Hepatocyte (in vitro differentiated cells): ENCODE measurements around the gene ADAMTS2. TPM values are rescaled to one million over a fixed set of nuclear protein-coding genes. Genes with fewer than 3 reads are reported as not detected.

ENCODE experiments used
- DNase-seq: peaks from one replicate; pipeline ENCODE4 v3.0.0-alpha.2; 2016; ENCODE audit warnings: low spot score
- H2AFZ ChIP-seq: fragments of 200-600 bp; sonication (generic); 2 replicates; pipeline ENCODE4 v1.6.0; 2016; ENCODE audit warnings: antibody characterized with exemption, mild to moderate bottlenecking
- H3K27ac ChIP-seq: fragments of 200-600 bp; sonication (generic); 2 replicates; pipeline ENCODE4 v1.5.1; 2016; ENCODE audit warnings: mild to moderate bottlenecking
- H3K27me3 ChIP-seq: fragments of 200-600 bp; sonication (generic); 2 replicates; pipeline ENCODE4 v1.6.1; 2016
- H3K36me3 ChIP-seq: fragments of 200-600 bp; sonication (generic); replicated peaks from 2 replicates; pipeline ENCODE4 v1.5.1; 2016; ENCODE audit warnings: low read depth; ENCODE audit not compliant: insufficient read depth
- H3K4me1 ChIP-seq: fragments of 200-600 bp; sonication (generic); 2 replicates; pipeline ENCODE4 v1.5.1; 2016; ENCODE audit warnings: mild to moderate bottlenecking, moderate library complexity; ENCODE audit not compliant: insufficient read depth
- H3K4me2 ChIP-seq: fragments of 200-600 bp; sonication (generic); 2 replicates; pipeline ENCODE4 v1.6.0; 2016
- H3K4me3 ChIP-seq: fragments of 200-600 bp; sonication (generic); 2 replicates; pipeline ENCODE4 v1.5.1; 2016; ENCODE audit warnings: mild to moderate bottlenecking
- H3K79me2 ChIP-seq: fragments of 200-600 bp; sonication (generic); 2 replicates; pipeline ENCODE4 v1.6.0; 2017; ENCODE audit warnings: mild to moderate bottlenecking
- H3K9me2 ChIP-seq: fragments of 200-600 bp; sonication (generic); replicated peaks from 2 replicates; pipeline ENCODE4 v1.6.0; 2017; ENCODE audit warnings: mild to moderate bottlenecking; ENCODE audit not compliant: insufficient read depth
- H3K9me3 ChIP-seq: fragments of 200-600 bp; sonication (generic); 2 replicates; pipeline ENCODE4 v1.5.1; 2016; ENCODE audit warnings: low read depth, mild to moderate bottlenecking
- H4K20me1 ChIP-seq: fragments of 200-600 bp; sonication (generic); 2 replicates; pipeline ENCODE4 v1.6.0; 2016; ENCODE audit warnings: mild to moderate bottlenecking; ENCODE audit not compliant: insufficient read depth, poor library complexity, severe bottlenecking
- CTCF ChIP-seq: fragments of 200-600 bp; sonication (generic); IDR thresholded peaks from 2 replicates; pipeline ENCODE4 v1.5.1; 2016; ENCODE audit warnings: antibody characterized with exemption, mild to moderate bottlenecking; ENCODE audit not compliant: poor library complexity
- EZH2 ChIP-seq: fragments of 200-600 bp; sonication (generic); IDR thresholded peaks from 2 replicates; pipeline ENCODE4 v1.6.1; 2016; ENCODE audit warnings: antibody characterized with exemption, mild to moderate bottlenecking, borderline replicate concordance
- EZH2phosphoT487 ChIP-seq: fragments of 200-600 bp; sonication (generic); IDR thresholded peaks from one replicate; pipeline ENCODE4 v1.6.1; 2018; ENCODE audit warnings: antibody characterized with exemption, mild to moderate bottlenecking, low read depth, moderate library complexity; ENCODE audit not compliant: unreplicated experiment, severe bottlenecking
- WGBS: methylation state at CpG from one replicate; pipeline ENCODE4 v1.1.6; 2016; ENCODE audit warnings: low lambda C conversion rate; ENCODE audit errors: missing lambda C conversion rate; 5-methylcytosine and 5-hydroxymethylcytosine counted together
- polyA plus RNA-seq: library from polyadenylated mRNA; unstranded; fragments of >200 nt; fragmentation: Nextera tagmentation; extraction: Ambion mirVana; gene quantifications from 2 replicates; pipeline ENCODE4 v1.2.1, GENCODE V29; 2016
- total RNA-seq: library from RNA; depleted of rRNA; stranded (reverse); fragments of >200 nt; gene quantifications from 2 replicates; pipeline ENCODE4 v1.2.3, GENCODE V29; 2014

Gene ADAMTS2
- total and polyA plus RNA-seq, 2 experiments from 2014 or later = 55.4 to 78.8 TPM

DNA sequence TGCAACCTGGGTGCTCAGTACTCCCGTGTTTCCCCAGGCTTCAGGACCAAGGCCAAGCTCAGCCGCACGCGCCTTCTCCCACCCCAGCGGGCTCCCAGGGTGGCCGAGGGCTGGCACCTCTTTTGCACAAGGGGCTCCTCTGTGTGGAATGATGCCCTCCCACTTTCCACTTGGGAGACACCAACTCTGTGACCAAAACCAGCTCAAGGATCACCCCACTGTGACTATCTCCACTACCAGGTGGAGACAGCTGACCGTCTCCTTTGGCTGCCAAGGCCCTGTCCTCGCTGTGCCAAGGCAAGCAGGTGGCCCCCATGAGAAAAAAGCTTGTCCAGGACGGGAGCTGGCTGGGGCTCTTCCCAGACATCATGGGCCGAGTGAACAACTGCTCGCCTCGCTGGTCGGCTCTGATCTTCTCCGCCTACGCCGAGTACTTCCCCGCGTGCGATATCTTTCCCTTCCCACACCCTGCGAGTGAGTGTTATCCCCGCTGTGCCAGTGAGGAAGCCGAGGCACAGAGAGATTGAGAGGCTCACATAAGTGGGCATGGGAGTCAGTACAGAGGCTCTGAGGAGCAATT lies 152.3 kb downstream of the ADAMTS2 start:
- no peaks in the 10 kb centered on the region for H3K27me3 ChIP-seq
- H3K9me2 ChIP-seq = no peaks in the 10 kb centered on the region

DNA sequence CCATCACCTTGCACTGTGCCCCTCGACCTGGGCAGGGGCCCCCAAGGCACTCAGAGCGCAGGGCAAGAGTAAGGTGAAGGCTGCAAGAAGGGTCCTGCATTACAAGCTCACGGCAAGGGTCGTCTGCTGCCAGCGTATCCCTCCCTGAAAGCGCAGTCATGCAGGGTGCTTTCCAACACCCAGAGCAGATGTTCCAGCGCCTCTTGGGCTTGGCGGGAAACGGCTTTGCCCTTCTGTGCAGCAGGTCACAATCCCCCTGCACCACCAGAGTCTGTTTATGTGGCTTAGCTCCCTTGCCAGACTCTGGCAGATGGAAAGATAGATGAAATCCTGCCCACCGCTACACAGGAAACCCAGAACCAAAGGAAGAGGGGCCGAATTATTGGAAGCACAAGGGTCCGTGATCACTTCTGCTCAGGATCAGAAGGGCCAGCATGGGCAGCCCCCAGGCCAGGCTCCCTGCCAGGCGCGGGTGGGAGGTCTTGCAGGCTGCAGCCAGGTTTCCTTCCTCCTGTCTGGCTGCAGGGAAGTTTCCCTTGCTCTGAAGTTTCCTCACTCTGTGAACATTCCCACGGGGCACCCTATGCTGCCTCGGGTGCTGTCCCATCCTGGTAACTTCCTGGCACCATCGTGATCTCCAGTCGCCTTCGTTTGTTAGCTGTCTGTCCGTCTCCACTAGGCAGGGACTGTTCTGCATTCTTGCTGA lies 152.9 kb downstream of the ADAMTS2 start:
- Histone ChIP-seq H3K9me3 (no peaks in the 10 kb centered on the region), H3K36me3 (no peaks in the 10 kb centered on the region), H3K27ac (no peak overlapping the region), H3K4me1 (peaks cover 9% of the 10 kb centered on the region), H2AFZ (no peak overlapping the region), H4K20me1 (no peaks in the 10 kb centered on the region), H3K27me3 (no peaks in the 10 kb centered on the region), H3K4me3 (no peak overlapping the region), H3K4me2 (no peak overlapping the region), H3K9me2 (no peaks in the 10 kb centered on the region), H3K79me2 (no peaks in the 10 kb centered on the region)
- no peak for DNase-seq
- WGBS = 79% methylated on average over 20 of the region's 20 CpGs
- no peak for TF ChIP-seq EZH2
- TF ChIP-seq CTCF = no peak
- no peak for TF ChIP-seq EZH2phosphoT487

More for the DNA sequence above, 152.3 kb downstream of the ADAMTS2 start:
- Histone ChIP-seq H3K36me3 (no peaks in the 10 kb centered on the region), H3K4me1 (peaks cover 3% of the 10 kb centered on the region), H3K9me3 (no peaks in the 10 kb centered on the region), H3K79me2 (no peaks in the 10 kb centered on the region), H3K27ac (no peak overlapping the region), H2AFZ (no peak overlapping the region), H3K4me2 (no peak overlapping the region), H4K20me1 (no peaks in the 10 kb centered on the region), H3K4me3 (no peak overlapping the region)
- 88% methylated on average over 22 of the region's 22 CpGs for WGBS
- DNase-seq = no peak
- TF ChIP-seq EZH2phosphoT487 (no peak), EZH2 (no peak), CTCF (no peak)

DNA sequence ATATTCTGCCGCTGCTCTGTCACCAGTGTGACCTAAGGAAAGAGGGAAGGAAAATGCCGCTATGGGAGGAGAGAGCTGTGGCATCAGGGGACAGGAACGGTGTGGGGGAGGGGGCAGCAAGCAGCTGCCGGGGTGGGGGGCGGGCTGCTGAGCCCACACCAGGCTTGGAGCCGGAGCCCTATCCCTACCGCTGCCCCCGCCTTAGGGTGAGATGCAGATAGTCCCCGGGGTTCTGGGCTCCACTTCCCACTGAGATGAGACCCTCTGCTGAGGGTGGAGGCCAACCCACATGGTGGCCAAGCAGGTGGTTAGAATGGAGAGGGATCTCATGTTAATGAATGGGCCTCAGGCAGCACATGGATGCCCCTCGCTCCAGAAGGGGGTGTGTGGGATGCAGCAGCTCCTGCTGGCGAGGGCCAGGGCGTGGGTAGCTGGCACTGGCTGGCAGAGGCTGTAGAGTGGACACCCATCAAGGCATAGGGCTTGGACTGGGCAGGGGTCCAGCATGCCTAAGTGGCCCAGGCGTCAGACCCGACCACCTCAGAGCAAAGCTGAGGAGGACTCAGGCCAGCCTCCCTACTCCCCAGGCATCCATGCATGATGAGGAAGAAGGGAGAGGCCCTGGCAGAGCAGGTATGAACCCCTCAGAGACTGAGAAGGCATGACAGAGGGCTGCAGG lies 153.6 kb downstream of the ADAMTS2 start:
- no peak for TF ChIP-seq EZH2phosphoT487
- TF ChIP-seq CTCF = no peak
- TF ChIP-seq EZH2 = no peak
- Histone ChIP-seq H3K27me3 (no peaks in the 10 kb centered on the region), H3K9me3 (no peaks in the 10 kb centered on the region), H3K4me3 (no peak overlapping the region), H2AFZ (no peak overlapping the region), H4K20me1 (no peaks in the 10 kb centered on the region), H3K4me2 (no peak overlapping the region), H3K27ac (no peak overlapping the region), H3K9me2 (no peaks in the 10 kb centered on the region), H3K4me1 (peaks cover 15% of the 10 kb centered on the region), H3K36me3 (no peaks in the 10 kb centered on the region), H3K79me2 (no peaks in the 10 kb centered on the region)
- no peak for DNase-seq
- WGBS = 89% methylated on average over 10 of the region's 14 CpGs
